Rectal smooth muscle tissue (tissue), 1 donor: Measurements from ENCODE around the gene TUBB3.

Source experiments
- H3K27ac ChIP-seq: one replicate; pipeline ENCODE4 v1.7.0; 2013; ENCODE audit warnings: low read depth, low read length, inconsistent platforms
- H3K27me3 ChIP-seq: one replicate; pipeline ENCODE4 v1.7.0; 2013; ENCODE audit warnings: low read length; ENCODE audit not compliant: control insufficient read depth, insufficient read depth
- H3K36me3 ChIP-seq: one replicate; pipeline ENCODE4 v1.7.0; 2013; ENCODE audit warnings: low read length; ENCODE audit not compliant: control insufficient read depth, insufficient read depth
- H3K4me1 ChIP-seq: one replicate; pipeline ENCODE4 v1.7.0; 2013; ENCODE audit warnings: low read length; ENCODE audit not compliant: control insufficient read depth, insufficient read depth
- H3K4me3 ChIP-seq: one replicate; pipeline ENCODE4 v1.7.0; 2013; ENCODE audit warnings: low read length
- H3K9ac ChIP-seq: one replicate; pipeline ENCODE4 v1.7.0; 2013; ENCODE audit warnings: low read length

TUBB3 gene

GRCh38 chr16:89915303-89916232 is 7.6 kb upstream of the TUBB3 start:
- peaks cover 10% of the 10 kb centered on the region for H3K4me1 ChIP-seq
- H3K36me3 ChIP-seq = peaks cover 4% of the 10 kb centered on the region
- no peak overlapping the region for H3K27ac ChIP-seq
- H3K4me3 ChIP-seq = no peak overlapping the region
- peaks cover 7% of the 10 kb centered on the region for H3K27me3 ChIP-seq
- H3K9ac ChIP-seq = no peak overlapping the region

- Histone ChIP-seq H3K36me3 (no peaks in the 10 kb centered on the region), H3K4me1 (peaks cover 23% of the 10 kb centered on the region), H3K9ac (no peak overlapping the region), H3K4me3 (peak overlapping the region; percentile 67), H3K27ac (no peak overlapping the region), H3K27me3 (peaks cover 9% of the 10 kb centered on the region)
Measured at GRCh38 chr16:89917773-89918452, 5.2 kb upstream of the TUBB3 start.

DNA sequence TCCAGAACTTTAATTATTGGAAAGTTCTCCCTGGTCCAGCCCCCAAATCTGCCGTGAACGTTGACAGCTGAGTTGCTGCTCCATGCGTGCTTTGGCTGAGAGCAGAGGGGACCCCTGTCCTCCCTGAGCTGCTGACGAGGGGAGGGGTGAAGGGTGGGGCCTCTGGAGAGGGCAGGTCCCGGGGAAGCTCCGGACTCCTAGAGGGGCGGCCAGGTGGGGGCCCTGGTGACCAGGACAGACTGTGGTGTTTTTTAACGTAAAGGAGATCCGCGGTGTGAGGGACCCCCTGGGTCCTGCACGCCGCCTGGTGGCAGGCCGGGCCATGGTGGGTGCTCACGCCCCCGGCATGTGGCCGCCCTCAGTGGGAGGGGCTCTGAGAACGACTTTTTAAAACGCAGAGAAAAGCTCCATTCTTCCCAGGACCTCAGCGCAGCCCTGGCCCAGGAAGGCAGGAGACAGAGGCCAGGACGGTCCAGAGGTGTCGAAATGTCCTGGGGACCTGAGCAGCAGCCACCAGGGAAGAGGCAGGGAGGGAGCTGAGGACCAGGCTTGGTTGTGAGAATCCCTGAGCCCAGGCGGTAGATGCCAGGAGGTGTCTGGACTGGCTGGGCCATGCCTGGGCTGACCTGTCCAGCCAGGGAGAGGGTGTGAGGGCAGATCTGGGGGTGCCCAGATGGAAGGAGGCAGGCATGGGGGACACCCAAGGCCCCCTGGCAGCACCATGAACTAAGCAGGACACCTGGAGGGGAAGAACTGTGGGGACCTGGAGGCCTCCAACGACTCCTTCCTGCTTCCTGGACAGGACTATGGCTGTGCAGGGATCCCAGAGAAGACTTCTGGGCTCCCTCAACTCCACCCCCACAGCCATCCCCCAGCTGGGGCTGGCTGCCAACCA is 4.4 kb upstream of the TUBB3 start, which contains the start of gene MC1R:
TSS of gene MC1R (plus strand) at position 410 of the 895 bp plus-strand sequence. CDS start at position 807, 397 bp downstream.
- Histone ChIP-seq H3K27ac (no peak within 1 kb of the TSS), H3K36me3 (no peaks in the 10 kb centered on the region), H3K9ac (no peak within 1 kb of the TSS), H3K4me1 (peaks cover 23% of the 10 kb centered on the region), H3K27me3 (peaks cover 9% of the 10 kb centered on the region), H3K4me3 (peak within 1 kb of the TSS; percentile 67)

DNA sequence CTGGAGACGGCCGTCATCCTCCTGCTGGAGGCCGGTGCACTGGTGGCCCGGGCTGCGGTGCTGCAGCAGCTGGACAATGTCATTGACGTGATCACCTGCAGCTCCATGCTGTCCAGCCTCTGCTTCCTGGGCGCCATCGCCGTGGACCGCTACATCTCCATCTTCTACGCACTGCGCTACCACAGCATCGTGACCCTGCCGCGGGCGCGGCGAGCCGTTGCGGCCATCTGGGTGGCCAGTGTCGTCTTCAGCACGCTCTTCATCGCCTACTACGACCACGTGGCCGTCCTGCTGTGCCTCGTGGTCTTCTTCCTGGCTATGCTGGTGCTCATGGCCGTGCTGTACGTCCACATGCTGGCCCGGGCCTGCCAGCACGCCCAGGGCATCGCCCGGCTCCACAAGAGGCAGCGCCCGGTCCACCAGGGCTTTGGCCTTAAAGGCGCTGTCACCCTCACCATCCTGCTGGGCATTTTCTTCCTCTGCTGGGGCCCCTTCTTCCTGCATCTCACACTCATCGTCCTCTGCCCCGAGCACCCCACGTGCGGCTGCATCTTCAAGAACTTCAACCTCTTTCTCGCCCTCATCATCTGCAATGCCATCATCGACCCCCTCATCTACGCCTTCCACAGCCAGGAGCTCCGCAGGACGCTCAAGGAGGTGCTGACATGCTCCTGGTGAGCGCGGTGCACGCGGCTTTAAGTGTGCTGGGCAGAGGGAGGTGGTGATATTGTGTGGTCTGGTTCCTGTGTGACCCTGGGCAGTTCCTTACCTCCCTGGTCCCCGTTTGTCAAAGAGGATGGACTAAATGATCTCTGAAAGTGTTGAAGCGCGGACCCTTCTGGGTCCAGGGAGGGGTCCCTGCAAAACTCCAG is 3.4 kb upstream of the TUBB3 start:
- Histone ChIP-seq H3K27me3 (peaks cover 17% of the 10 kb centered on the region), H3K27ac (no peak overlapping the region), H3K36me3 (no peaks in the 10 kb centered on the region), H3K9ac (no peak overlapping the region), H3K4me1 (peaks cover 23% of the 10 kb centered on the region), H3K4me3 (no peak overlapping the region)

- Histone ChIP-seq H3K27ac (peak overlapping the region; percentile 78), H3K9ac (no peak overlapping the region), H3K4me1 (peaks cover 23% of the 10 kb centered on the region), H3K36me3 (no peaks in the 10 kb centered on the region), H3K27me3 (peaks cover 19% of the 10 kb centered on the region), H3K4me3 (no peak overlapping the region)
Measured at GRCh38 chr16:89920723-89921122, 2.4 kb upstream of the TUBB3 start.

DNA sequence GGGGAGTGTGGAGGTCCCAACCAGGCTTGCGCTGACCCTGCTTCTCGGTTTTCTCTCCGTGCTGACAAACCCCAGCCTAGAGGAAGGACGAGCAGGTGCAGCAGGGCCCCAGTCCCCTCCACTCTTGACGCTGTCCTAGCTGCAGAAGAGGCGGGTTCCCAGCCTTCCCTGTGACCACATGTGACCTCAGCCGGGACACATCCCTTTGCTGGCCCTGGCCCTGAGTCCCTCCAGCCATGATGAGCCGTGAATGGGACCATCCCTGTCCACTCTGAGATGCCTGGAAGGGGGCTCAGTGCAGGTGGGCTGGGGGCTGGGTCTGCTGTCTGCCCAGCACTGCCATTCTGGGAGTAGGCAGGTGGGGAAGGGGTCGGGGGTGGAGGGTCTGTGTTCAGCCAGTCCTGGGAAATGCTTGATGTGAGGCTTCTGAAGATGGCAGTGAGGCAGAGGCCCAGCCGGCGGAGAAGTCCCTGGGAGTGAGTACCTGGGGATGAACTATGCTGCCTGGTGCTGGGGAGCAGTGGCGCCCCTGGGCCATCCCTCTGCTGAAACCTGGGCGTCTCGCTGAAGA is 1.9 kb upstream of the TUBB3 start:
- Histone ChIP-seq H3K27me3 (peaks cover 19% of the 10 kb centered on the region), H3K4me1 (peaks cover 23% of the 10 kb centered on the region), H3K9ac (no peak overlapping the region), H3K27ac (peak overlapping the region; percentile 78), H3K4me3 (no peak overlapping the region), H3K36me3 (no peaks in the 10 kb centered on the region)

- H3K9ac ChIP-seq = no peak overlapping the region
- no peaks in the 10 kb centered on the region for H3K36me3 ChIP-seq
- H3K4me1 ChIP-seq = peaks cover 23% of the 10 kb centered on the region
- peaks cover 19% of the 10 kb centered on the region for H3K27me3 ChIP-seq
- H3K4me3 ChIP-seq = peak overlapping the region; percentile 70
- peak overlapping the region; percentile 78 for H3K27ac ChIP-seq
Measured at GRCh38 chr16:89921702-89922476, 1.3 kb upstream of the TUBB3 start.

DNA sequence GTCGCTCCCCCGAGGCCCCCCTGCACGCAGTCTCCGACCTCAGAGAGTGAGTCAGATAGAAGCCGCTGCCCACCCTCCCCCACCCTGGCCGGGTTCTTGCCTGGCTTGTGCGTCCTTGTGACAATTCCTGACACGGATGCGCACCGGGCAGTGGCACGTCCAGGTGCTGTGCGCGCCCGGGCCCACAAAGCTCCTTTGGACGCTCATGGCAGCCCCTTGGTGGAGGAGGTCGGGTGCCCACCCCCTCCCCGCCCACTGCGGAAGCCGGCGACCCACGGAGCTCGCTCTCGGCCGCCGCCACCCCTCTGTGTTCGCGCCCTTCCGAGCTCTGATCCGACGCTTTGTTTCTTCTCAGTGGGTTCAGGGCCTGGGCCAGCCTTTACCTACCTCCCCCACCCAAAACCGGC is 662 bp upstream of the TUBB3 start:
- peaks cover 23% of the 10 kb centered on the region for H3K4me1 ChIP-seq
- H3K27ac ChIP-seq = peak overlapping the region; percentile 78
- no peaks in the 10 kb centered on the region for H3K36me3 ChIP-seq
- no peak overlapping the region for H3K9ac ChIP-seq
- H3K27me3 ChIP-seq = peaks cover 19% of the 10 kb centered on the region
- peak overlapping the region; percentile 70 for H3K4me3 ChIP-seq

GRCh38 chr16:89923640-89924296 is 626 bp downstream of the TUBB3 start:
- Histone ChIP-seq H3K36me3 (no peaks in the 10 kb centered on the region), H3K27ac (no peak overlapping the region), H3K9ac (no peak overlapping the region), H3K4me1 (peaks cover 13% of the 10 kb centered on the region), H3K27me3 (peaks cover 19% of the 10 kb centered on the region), H3K4me3 (peak overlapping the region; percentile 45)

GRCh38 chr16:89924297-89924924 is 1.3 kb downstream of the TUBB3 start:
- Histone ChIP-seq H3K4me3 (no peak overlapping the region), H3K36me3 (no peaks in the 10 kb centered on the region), H3K27ac (no peak overlapping the region), H3K9ac (no peak overlapping the region), H3K4me1 (peaks cover 13% of the 10 kb centered on the region), H3K27me3 (peaks cover 16% of the 10 kb centered on the region)
